ENCODE results near the gene RPS6KB2.

Gene RPS6KB2

GRCh38 chr11:67439321-67440228 is 11.3 kb downstream of the RPS6KB2 start:
- DNase-seq (ENCODE audit: extremely low read depth, low read depth): no peak
- TF ChIP-seq CTCF (IDR thresholded peaks at IDR 0.05; ENCODE audit: low read depth, low read length): peak; percentile 22

- DNase-seq (ENCODE audit: extremely low read depth, low read depth): no peak
- no peak for TF ChIP-seq CTCF (IDR thresholded peaks at IDR 0.05; ENCODE audit: low read depth, low read length)
These were observed 12.2 kb downstream of the RPS6KB2 start for GRCh38 chr11:67440229-67441097.

GRCh38 chr11:67441098-67441563 is 12.8 kb downstream of the RPS6KB2 start:
- TF ChIP-seq CTCF (IDR thresholded peaks at IDR 0.05; ENCODE audit: low read depth, low read length): no peak

GRCh38 chr11:67441731-67442351 is 13.5 kb downstream of the RPS6KB2 start:
- no peak for TF ChIP-seq CTCF (IDR thresholded peaks at IDR 0.05; ENCODE audit: low read depth, low read length)
- no peak for DNase-seq (ENCODE audit: extremely low read depth, low read depth)

More at GRCh38 chr11:67441098-67441563, 12.8 kb downstream of the RPS6KB2 start:
- no peak for DNase-seq (ENCODE audit: extremely low read depth, low read depth)

- no peak for DNase-seq (ENCODE audit: extremely low read depth, low read depth)
These were observed 14.5 kb downstream of the RPS6KB2 start for GRCh38 chr11:67442504-67443404.

More at GRCh38 chr11:67442504-67443404, 14.5 kb downstream of the RPS6KB2 start:
- no peak for TF ChIP-seq CTCF (IDR thresholded peaks at IDR 0.05; ENCODE audit: low read depth, low read length)
